GM12875 (cell line): Measurements from ENCODE around the gene CBLB.
A peak's percentile ranks its signal among the peaks of the same experiment; 100 is the strongest.

Source experiments
- H3K4me3 ChIP-seq: one replicate; pipeline ENCODE4 v1.5.1; 2011; ENCODE audit warnings: low read depth, low read length, control low read depth
- TF ChIP-seq, protein P1 (sequence below): IDR thresholded peaks from 2 replicates; pipeline ENCODE4 v1.5.1; 2011; ENCODE audit warnings: low read depth, mild to moderate bottlenecking, control low read depth, inconsistent platforms, low read length, moderate library complexity, borderline replicate concordance; ENCODE audit not compliant: insufficient read depth

Gene CBLB

DNA sequence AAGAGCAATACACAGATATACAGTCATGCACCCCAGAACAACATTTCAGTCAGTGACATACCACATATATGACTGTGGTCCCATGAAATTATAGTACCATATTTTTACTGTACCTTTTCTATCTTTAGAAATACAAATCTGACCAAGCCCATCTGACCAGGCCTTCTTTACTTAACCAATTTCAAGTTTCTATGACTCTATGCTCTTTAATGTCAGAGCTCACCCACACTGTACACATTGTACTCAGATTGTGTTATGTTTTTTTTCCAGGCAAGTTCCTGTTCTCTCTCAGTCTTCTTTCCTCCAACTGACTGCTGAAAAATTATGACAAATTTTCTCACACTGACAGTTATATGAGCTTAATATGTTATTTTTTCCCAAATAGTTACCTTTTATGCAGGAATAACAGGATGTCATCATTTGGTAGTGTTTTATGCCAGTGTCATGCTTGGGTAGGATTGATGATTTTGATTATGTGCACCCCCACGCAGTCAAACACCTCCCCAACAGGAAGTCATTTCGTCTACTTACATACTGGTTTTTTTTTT is 8.0 kb upstream of the CBLB start:
- H3K4me3 ChIP-seq: no peak overlapping the region
- TF ChIP-seq, protein P1, sequence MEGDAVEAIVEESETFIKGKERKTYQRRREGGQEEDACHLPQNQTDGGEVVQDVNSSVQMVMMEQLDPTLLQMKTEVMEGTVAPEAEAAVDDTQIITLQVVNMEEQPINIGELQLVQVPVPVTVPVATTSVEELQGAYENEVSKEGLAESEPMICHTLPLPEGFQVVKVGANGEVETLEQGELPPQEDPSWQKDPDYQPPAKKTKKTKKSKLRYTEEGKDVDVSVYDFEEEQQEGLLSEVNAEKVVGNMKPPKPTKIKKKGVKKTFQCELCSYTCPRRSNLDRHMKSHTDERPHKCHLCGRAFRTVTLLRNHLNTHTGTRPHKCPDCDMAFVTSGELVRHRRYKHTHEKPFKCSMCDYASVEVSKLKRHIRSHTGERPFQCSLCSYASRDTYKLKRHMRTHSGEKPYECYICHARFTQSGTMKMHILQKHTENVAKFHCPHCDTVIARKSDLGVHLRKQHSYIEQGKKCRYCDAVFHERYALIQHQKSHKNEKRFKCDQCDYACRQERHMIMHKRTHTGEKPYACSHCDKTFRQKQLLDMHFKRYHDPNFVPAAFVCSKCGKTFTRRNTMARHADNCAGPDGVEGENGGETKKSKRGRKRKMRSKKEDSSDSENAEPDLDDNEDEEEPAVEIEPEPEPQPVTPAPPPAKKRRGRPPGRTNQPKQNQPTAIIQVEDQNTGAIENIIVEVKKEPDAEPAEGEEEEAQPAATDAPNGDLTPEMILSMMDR: no peak

DNA sequence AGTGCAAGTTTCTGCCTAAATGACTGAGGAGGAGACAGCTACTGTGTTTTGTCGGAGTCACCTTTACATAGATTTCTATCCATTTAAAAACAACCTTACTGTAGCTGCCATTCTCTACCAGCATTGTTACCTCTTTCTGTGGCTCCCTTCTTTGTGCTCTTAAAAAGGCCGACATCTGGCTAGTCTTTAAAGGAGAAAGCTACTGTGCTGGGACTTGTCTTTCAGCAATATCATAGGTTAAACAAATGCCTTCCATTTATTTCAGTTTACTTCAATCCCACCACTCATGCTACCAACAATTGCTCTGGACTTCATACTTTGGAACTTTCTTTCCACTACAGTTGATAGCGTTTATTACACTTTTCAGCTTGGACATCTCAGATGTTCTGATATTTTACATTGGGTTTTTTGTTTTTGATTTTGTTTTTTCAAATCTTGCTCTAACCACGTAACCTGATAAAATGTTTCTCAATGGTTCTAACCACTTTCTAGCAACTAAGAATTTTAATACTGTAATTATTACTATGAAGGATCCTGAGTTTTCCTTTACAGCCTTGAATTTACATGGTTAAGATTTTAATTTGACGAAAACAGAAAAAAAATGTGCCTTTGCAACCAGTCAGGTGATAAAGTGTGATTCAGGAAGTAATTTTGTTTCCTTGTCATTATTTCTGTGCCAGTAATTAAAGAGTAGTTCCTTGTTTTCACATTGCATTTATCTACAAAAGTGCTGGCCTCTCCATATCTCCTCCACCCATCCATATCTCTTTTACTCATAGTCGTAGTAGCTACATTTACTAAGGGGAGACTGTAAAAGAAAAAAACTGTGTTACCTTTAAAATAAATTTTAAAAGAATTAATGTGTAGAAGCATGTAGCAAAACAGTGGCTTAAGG is 1.3 kb upstream of the CBLB start:
- H3K4me3 ChIP-seq: peak overlapping the region; percentile 94
- TF ChIP-seq, protein P1: no peak

DNA sequence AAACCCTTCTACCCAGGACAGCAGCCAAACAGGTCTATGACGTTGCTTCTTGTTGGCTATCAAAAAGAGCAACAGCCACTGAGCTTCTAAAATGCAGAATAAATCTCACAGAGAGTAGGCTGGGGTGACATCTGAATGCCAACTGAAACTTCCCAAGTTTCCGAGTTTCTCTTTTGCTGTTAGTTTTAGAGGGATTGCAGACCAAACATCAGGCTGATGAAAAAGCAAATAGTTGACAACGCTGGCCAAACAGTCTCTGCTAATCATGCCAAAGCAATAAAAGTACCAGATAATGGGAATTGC is 670 bp upstream of the CBLB start:
- TF ChIP-seq, protein P1: no peak
- H3K4me3 ChIP-seq: peak overlapping the region; percentile 94

DNA sequence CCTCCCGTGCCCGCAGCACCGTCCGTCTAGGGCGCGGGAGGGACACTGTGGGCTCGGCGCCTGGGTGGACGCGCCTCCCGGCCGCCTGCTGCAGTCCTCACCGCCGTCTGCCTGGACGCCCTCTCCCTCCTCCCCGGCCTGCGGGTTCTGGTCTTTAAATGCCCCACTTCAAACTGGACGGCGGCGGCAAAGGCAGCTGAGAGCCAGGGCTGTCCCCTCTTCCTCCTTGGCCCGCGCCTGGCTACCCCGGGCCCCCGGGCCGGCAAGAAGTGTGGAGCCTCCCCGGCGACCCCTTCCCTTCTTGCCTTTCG is 426 bp downstream of the CBLB start:
- peak overlapping the region; percentile 94 for H3K4me3 ChIP-seq
- TF ChIP-seq, protein P1: no peak

DNA sequence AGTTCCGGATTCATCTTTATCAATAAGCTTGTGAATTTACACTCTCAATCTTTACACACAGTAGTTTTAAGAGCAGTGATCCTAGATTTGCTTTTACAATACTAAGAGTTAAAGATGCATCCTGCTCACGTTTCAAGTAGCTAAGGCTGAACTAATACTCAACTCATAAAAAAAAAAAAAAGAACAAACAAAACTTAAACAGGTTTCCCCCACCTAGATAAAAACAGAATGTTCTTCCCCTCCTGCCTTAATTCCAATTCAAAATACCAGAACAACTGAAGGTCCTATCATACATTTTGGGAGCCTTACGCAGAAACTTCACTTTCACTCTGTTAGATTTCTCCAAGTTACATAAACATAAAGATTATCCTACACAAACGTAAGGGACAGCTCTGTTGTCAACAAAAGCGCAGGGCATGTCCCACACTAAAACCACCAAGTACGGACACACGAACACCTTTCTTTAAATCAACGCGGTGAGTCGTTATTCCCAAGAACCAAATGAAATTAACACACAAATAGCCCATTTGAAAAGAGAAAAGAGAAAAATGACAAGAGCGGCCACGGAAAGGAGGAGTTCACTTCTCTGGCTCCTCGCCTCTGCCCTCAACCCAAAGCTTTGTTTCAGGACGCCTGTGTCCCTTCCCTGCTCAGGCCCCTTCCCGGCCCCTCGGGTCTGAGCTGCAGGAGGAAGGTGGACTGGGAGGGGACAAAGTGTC is 941 bp downstream of the CBLB start:
- H3K4me3 ChIP-seq: peak overlapping the region; percentile 94
- TF ChIP-seq, protein P1: no peak

DNA sequence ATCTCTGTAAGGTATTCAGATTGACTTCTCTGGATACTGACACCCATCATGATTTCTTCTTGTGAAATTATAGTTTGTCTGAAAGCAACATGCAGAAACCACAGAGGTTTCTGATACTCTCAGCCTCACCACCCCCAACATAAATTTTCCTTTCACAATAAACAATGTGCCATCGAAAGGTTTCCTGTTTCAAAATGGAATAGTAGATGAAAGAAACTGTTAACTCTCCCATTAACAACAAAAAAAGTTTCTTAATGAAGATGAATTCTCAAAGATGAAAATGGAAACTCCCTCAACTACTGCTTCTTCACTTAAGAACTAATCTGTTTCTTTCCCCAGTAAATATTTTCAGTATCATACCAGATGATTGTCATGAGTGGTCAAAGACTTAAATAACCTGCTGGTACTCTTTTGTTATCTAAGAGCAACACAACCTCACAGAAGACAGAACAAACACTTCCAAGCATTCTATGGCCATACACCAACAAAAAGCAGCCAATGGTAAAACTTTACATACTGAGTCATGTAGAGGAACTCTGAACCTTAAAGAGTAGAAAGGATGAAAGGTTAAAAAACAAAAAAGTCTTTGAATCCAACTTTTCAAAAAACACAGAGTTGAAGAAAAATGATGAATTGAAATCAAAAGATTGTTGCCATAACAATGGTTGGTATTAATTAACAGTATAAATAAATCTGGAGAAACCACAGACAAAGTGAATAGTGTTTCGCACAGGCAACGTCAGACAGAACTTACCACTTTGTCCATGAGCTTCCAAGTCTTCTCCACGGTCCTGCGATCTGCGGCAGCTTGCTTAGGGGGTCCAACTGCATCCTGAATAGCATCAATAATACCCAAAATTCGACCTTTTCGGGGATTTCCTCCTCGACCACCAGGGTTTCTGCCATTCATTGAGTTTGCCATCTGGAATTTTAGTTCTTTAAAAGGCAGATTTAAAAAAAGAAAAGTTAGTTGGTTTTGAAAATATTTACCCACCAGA is 1.9 kb downstream of the CBLB start:
- peak overlapping the region; percentile 94 for H3K4me3 ChIP-seq
- TF ChIP-seq, protein P1: no peak
